HCT116 (cell line): Measurements from ENCODE around the gene EIF4E2. TPM values are rescaled to one million over a fixed set of nuclear protein-coding genes. Genes with fewer than 3 reads are reported as not detected.

Experiments
- ATAC-seq: fragments of 200-7000 bp; cut with Tn5 transposase; 2 replicates; pipeline ENCODE4 v1.9.1; 2020; ENCODE audit warnings: mild to moderate bottlenecking, moderate library complexity
- BruUV-seq: library from RNA; stranded (reverse); fragments of 400-500 nt; replicated peaks from 2 replicates; lab custom pipeline; 2021; lab: Mats Ljungman, UMichigan
- CTCF ChIA-PET: fragments of 300-600 bp; sonication (Branson Sonifier 250); formaldehyde crosslinking; loops from one replicate; lab custom pipeline; 2021; ENCODE audit warnings: antibody characterized with exemption; lab: Charles Lee
- POLR2A ChIA-PET: fragments of 300-600, 350-600 bp; sonication (Branson Sonifier 250); formaldehyde crosslinking; loops from one replicate; lab custom pipeline; 2021; ENCODE audit warnings: antibody characterized with exemption; lab: Charles Lee
- RAD21 ChIA-PET, 2 experiments: fragments of 300-600 bp; sonication (Branson Sonifier 250); formaldehyde crosslinking; loops; one replicate each; lab custom pipeline; 2023; ENCODE audit warnings: low total read pairs in 2 of 2; ENCODE audit not compliant: uncharacterized antibody in 2 of 2, unreplicated experiment in 2 of 2, low non-redundant PET in 1 of 2; lab: Charles Lee
- DNase-seq: peaks from one replicate; pipeline ENCODE4 v3.0.0-alpha.2; 2010; ENCODE audit warnings: low read depth, low spot score
- H2AFZ ChIP-seq: fragments of 200-600 bp; shearing (Covaris generic), sonication (generic); 2 replicates; pipeline ENCODE4 v1.6.1; 2017; ENCODE audit warnings: low read depth, mixed run types, mixed read lengths, antibody characterized with exemption, low read length; ENCODE audit not compliant: poor library complexity, severe bottlenecking
- H3K27ac ChIP-seq: 2 replicates; pipeline ENCODE4 v1.5.1; 2012; ENCODE audit warnings: low read depth, low read length
- H3K27me3 ChIP-seq: fragments of 200-600 bp; sonication (generic); 2 replicates; pipeline ENCODE4 v1.6.1; 2016; ENCODE audit warnings: mixed run types, low read length, mixed read lengths; ENCODE audit not compliant: insufficient read depth
- H3K36me3 ChIP-seq, 2 experiments: fragments of 200-500 bp in 1 of 2; fragments of 200-600 bp in 1 of 2; sonication (Bioruptor generic) in 1 of 2; sonication (generic) in 1 of 2; 2 replicates each; pipeline versions ENCODE4 v1.5.1 to v1.6.1; 2014 to 2016; ENCODE audit warnings: low read length in 2 of 2, inconsistent platforms in 1 of 2, mixed read lengths in 1 of 2, mixed run types in 1 of 2; ENCODE audit not compliant: insufficient read depth in 2 of 2, control insufficient read depth in 1 of 2
- H3K4me1 ChIP-seq, 2 experiments: fragments of 200-600 bp in 1 of 2; sonication (generic) in 1 of 2; 2 replicates each; pipeline versions ENCODE4 v1.5.1 to v1.6.1; 2012 to 2017; ENCODE audit warnings: low read length in 2 of 2, inconsistent platforms in 1 of 2, mild to moderate bottlenecking in 1 of 2, mixed read lengths in 1 of 2, mixed run types in 1 of 2, moderate library complexity in 1 of 2; ENCODE audit not compliant: insufficient read depth in 2 of 2, control insufficient read depth in 1 of 2
- H3K4me2 ChIP-seq: fragments of 200-600 bp; sonication (generic); 2 replicates; pipeline ENCODE4 v1.6.1; 2017; ENCODE audit warnings: mixed run types, low read length, mixed read lengths
- H3K4me3 ChIP-seq, 2 experiments: fragments of 200-600 bp in 1 of 2; sonication (generic) in 1 of 2; replicated peaks in 1 of 2; 2 replicates each; pipeline ENCODE4 v1.5.1; 2011 to 2016; ENCODE audit warnings: low read length in 2 of 2, control low read depth in 1 of 2, low read depth in 1 of 2, mild to moderate bottlenecking in 1 of 2, mixed read lengths in 1 of 2, mixed run types in 1 of 2
- H3K79me2 ChIP-seq: fragments of 200-600 bp; sonication (generic); 2 replicates; pipeline ENCODE4 v1.6.1; 2017; ENCODE audit warnings: mild to moderate bottlenecking, mixed run types, low read length, moderate library complexity, mixed read lengths; ENCODE audit not compliant: insufficient read depth
- H3K9ac ChIP-seq: fragments of 200-600 bp; sonication (generic); 2 replicates; pipeline ENCODE4 v1.6.1; 2016; ENCODE audit warnings: low read length, mixed read lengths
- H3K9me2 ChIP-seq: fragments of 200-600 bp; sonication (generic), shearing (Covaris generic); 2 replicates; pipeline ENCODE4 v1.6.1; 2017; ENCODE audit warnings: mixed run types, mild to moderate bottlenecking, moderate library complexity; ENCODE audit not compliant: insufficient read depth
- H3K9me3 ChIP-seq, 2 experiments: fragments of 200-500 bp in 1 of 2; fragments of 200-600 bp in 1 of 2; sonication (Bioruptor generic) in 1 of 2; sonication (generic) in 1 of 2; 2 replicates each; pipeline ENCODE4 v1.6.1; 2014 to 2017; ENCODE audit warnings: low read length in 2 of 2, mixed read lengths in 2 of 2, inconsistent platforms in 1 of 2, low read depth in 1 of 2, mild to moderate bottlenecking in 1 of 2, mixed run types in 1 of 2, moderate library complexity in 1 of 2; ENCODE audit not compliant: control insufficient read depth in 1 of 2, insufficient read depth in 1 of 2
- H4K20me1 ChIP-seq: fragments of 200-600 bp; sonication (generic), shearing (Covaris generic); 2 replicates; pipeline ENCODE4 v1.6.1; 2017; ENCODE audit warnings: mixed run types, mild to moderate bottlenecking, moderate library complexity; ENCODE audit not compliant: insufficient read depth
- ATF3 ChIP-seq: IDR thresholded peaks from 2 replicates; pipeline ENCODE4 v1.6.1; 2012
- CBX3 ChIP-seq: IDR thresholded peaks from 2 replicates; pipeline ENCODE4 v1.6.1; 2012; ENCODE audit warnings: low read depth
- CTCF ChIP-seq, 3 experiments: fragments of 200-600 bp in 1 of 3; sonication (generic) in 1 of 3; IDR thresholded peaks in 2 of 3; conservative IDR thresholded peaks in 1 of 3; 2 replicates each; pipeline ENCODE4 v1.5.1; 2012 to 2017; ENCODE audit warnings: low read depth in 2 of 3, low read length in 2 of 3, antibody characterized with exemption in 1 of 3, borderline replicate concordance in 1 of 3, control low read depth in 1 of 3, mild to moderate bottlenecking in 1 of 3, mixed read lengths in 1 of 3, mixed run types in 1 of 3, moderate library complexity in 1 of 3; ENCODE audit not compliant: insufficient read depth in 1 of 3
- EZH2 ChIP-seq: fragments of 200-600 bp; sonication (generic); IDR thresholded peaks from 2 replicates; pipeline ENCODE4 v1.6.1; 2017; ENCODE audit warnings: antibody characterized with exemption, mixed run types
- FOSL1 ChIP-seq: IDR thresholded peaks from 2 replicates; pipeline ENCODE4 v1.6.1; 2012; ENCODE audit warnings: low read depth
- JUND ChIP-seq: IDR thresholded peaks from 2 replicates; pipeline ENCODE4 v1.6.1; 2012
- MAX ChIP-seq: IDR thresholded peaks from 2 replicates; pipeline ENCODE4 v1.6.1; 2012
- POLR2A ChIP-seq: IDR thresholded peaks from 2 replicates; pipeline ENCODE4 v1.7.0; 2011; ENCODE audit warnings: borderline replicate concordance; ENCODE audit not compliant: insufficient read depth, insufficient read length; ENCODE audit errors: extremely low read depth
- POLR2AphosphoS5 ChIP-seq: IDR thresholded peaks from 2 replicates; pipeline ENCODE4 v1.6.1; 2011; ENCODE audit warnings: mild to moderate bottlenecking, low read depth, low read length, moderate library complexity
- RAD21 ChIP-seq: IDR thresholded peaks from 2 replicates; pipeline ENCODE4 v1.6.1; 2012; ENCODE audit warnings: low read depth, mild to moderate bottlenecking
- REST ChIP-seq: IDR thresholded peaks from 2 replicates; pipeline ENCODE4 v1.6.1; 2012; ENCODE audit warnings: low read depth
- SP1 ChIP-seq: IDR thresholded peaks from 2 replicates; pipeline ENCODE4 v1.6.1; 2012; ENCODE audit warnings: low read depth
- TCF7L2 ChIP-seq: IDR thresholded peaks from 2 replicates; pipeline ENCODE4 v1.7.0; 2011; ENCODE audit warnings: borderline replicate concordance, inconsistent platforms; ENCODE audit not compliant: insufficient read depth, insufficient read length; ENCODE audit errors: extremely low read depth
- YY1 ChIP-seq: IDR thresholded peaks from 2 replicates; pipeline ENCODE4 v1.6.1; 2011; ENCODE audit warnings: low read length, low read depth, moderate library complexity, mild to moderate bottlenecking; ENCODE audit not compliant: insufficient replicate concordance; ENCODE audit errors: extremely low read depth
- ZBTB33 ChIP-seq: IDR thresholded peaks from 2 replicates; pipeline ENCODE4 v1.6.1; 2011; ENCODE audit warnings: mild to moderate bottlenecking, low read length, moderate library complexity; ENCODE audit not compliant: insufficient replicate concordance; ENCODE audit errors: extremely low read depth
- ZFX ChIP-seq: fragments of 450-650 bp; IDR thresholded peaks from 2 replicates; pipeline ENCODE4 v1.6.1; 2017
- ZNF274 ChIP-seq: fragments of 200-500 bp; sonication (Bioruptor generic); IDR thresholded peaks from 2 replicates; pipeline ENCODE4 v1.6.1; 2014; ENCODE audit warnings: mild to moderate bottlenecking, low read depth, low read length, inconsistent platforms
- intact Hi-C: fragments of 100-400 bp; cut with micrococcal nuclease; formaldehyde crosslinking; loops from 2 replicates; pipeline ENCODE4 v1.10.0; 2022
- total RNA-seq: library from RNA; stranded (reverse); gene quantifications from one replicate; pipeline ENCODE4 v1.2.1, GENCODE V29; 2021; ENCODE audit not compliant: unreplicated experiment

Gene EIF4E2
- total RNA-seq, 1 experiment from 2014 or later: 58.6 TPM

- Histone ChIP-seq H3K9me2 (no peaks in the 10 kb centered on the region), H3K9ac (no peak overlapping the region), H3K4me3 (no peak overlapping the region), H2AFZ (no peak overlapping the region), H3K9me3 (no peaks in the 10 kb centered on the region), H3K4me1 (peaks cover 6 to 9% of the 10 kb centered on the region in 2 experiments), H3K79me2 (no peaks in the 10 kb centered on the region), H3K27me3 (no peaks in the 10 kb centered on the region), H4K20me1 (no peaks in the 10 kb centered on the region), H3K36me3 (no peaks in the 10 kb centered on the region)
- ATAC-seq (0 out of 2 replicates have a peak, but pooled peaks have one; percentile 47), DNase-seq (no peak)
- POLR2A ChIA-PET: no interaction called here
- intact Hi-C loops: no loop called here
- TF ChIP-seq RAD21: no peak
- TF ChIP-seq JUND: no peak
- no peak for TF ChIP-seq CTCF (IDR thresholded peaks at IDR 0.05 in 2 of 3, conservative IDR thresholded peaks at IDR 0.05 in 1 of 3; ENCODE audit: borderline replicate concordance in 1 of 3, insufficient read depth in 1 of 3, low read depth in 2 of 3, low read length in 2 of 3)
- TF ChIP-seq TCF7L2: no peak
- no peak for TF ChIP-seq ZFX
- TF ChIP-seq ATF3: no peak
- no peak for TF ChIP-seq POLR2A
- TF ChIP-seq SP1: no peak
- TF ChIP-seq REST: no peak
- no peak for TF ChIP-seq YY1
- TF ChIP-seq ZNF274: no peak
- no peak for TF ChIP-seq MAX
- no peak for TF ChIP-seq POLR2AphosphoS5
- no peak for TF ChIP-seq ZBTB33
- no peak for TF ChIP-seq EZH2
- TF ChIP-seq FOSL1: no peak
- no peak for TF ChIP-seq CBX3
- TF ChIP-seq, all 23 proteins: peak for 0
- no TSS peak for BruUV-seq
- H3K27ac ChIP-seq: no peak overlapping the region
- H3K4me2 ChIP-seq: no peak overlapping the region
- RAD21 ChIA-PET: no interaction called here
- CTCF ChIA-PET: no interaction called here
Measured at GRCh38 chr2:232598293-232598692, 47.8 kb downstream of the EIF4E2 start.
